GM19023 (cell line): ENCODE data around the gene SLC6A3.
"Not testable (repeated sequence)": the region's sequence is repeated elsewhere in the genome, so short reads cannot be mapped to it uniquely, and the experiment has no call there.

Experiments used
- ATAC-seq: cut with Tn5 transposase; IDR thresholded peaks from one replicate; pipeline ENCODE4 v1.9.1; 2021; ENCODE audit warnings: mild to moderate bottlenecking, moderate library complexity; ENCODE audit not compliant: unreplicated experiment

SLC6A3 gene

GRCh38 chr5:1376981-1377380, 68.3 kb downstream of the SLC6A3 start:
- ATAC-seq: no peak

GRCh38 chr5:1375871-1376810, 69.1 kb downstream of the SLC6A3 start:
- no peak for ATAC-seq

DNA sequence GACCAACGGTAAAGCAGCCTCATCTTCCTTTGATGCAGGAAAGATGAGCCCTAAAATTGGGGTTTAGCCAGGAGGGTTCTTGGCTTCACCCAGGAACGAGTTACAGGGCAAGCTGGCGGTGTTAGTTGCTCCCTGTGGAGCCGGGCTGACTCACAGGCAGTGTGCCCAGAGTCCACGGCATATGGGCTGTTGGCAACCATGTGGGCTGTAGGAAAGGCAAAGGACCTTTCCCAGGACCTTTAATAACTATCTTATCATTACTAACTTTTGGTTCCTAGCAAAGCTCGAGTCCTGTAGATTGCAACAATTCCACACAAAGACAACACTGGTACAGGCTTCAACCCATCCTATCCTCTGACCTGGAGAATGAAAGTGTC, 70.6 kb downstream of the SLC6A3 start:
- ATAC-seq: no peak

GRCh38 chr5:1374030-1374678, 71.1 kb downstream of the SLC6A3 start:
- ATAC-seq: no peak

- not testable (repeated sequence) for ATAC-seq
Observed at GRCh38 chr5:1371972-1372342, 73.3 kb downstream of the SLC6A3 start.

GRCh38 chr5:1371218-1371971, 73.8 kb downstream of the SLC6A3 start:
- ATAC-seq: no peak

DNA sequence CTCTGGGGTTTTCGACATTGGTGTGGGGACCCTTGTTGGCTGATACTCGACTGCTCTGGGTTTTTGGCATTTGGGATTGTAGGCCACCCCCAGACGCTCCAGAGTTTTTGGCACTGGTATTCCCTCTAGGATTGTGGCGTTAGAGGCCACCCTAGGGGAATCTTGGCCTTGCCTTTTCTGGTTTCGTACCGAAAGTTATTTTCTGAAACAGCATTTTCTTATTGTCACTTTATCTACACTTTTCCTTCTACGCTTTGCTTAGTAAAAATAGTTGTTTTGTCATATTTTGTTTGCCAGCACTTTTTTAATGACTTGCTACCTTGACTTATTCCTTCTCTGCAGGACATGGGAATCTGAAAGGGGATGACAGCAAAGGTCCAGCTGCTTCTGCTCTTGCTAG, 75.2 kb downstream of the SLC6A3 start:
- no peak for ATAC-seq

DNA sequence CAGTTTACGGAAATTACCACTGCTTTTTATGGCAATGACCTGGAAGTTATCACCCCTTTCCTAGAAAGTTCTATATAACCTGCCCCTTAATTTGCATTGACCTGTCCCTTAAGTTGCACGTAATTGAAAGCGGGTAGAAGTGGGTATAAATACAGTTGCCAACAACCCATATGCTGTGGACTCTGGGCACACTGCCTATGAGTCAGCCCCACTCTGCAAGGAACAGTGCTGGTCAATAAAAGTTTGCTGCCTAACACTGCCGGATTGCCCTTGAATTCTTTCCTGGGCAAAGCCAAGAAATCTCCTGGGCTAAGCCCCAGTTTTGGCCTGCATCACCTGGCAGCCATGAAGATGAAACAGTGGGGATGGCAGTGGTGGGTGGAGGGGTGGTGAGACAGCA, 76.5 kb downstream of the SLC6A3 start:
- ATAC-seq: no peak

DNA sequence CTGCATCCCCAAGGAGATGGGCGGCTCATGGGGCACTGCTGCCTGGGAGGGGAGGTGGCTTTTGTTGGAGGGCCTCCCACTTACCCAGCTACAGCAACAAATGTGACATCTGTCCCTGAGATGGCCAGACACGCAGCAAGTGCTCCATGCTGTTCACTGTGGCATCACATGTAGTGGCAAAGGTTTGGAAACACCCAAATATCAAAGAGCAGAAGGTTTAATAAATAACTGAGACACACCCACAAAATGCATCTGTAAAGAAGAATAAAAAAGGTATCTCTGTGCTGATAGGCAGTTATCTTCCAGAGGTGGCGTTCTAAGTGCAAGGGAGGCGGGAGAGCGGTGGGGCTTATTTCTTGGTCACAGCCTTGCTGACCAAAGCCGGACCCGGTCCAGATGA, 77.0 kb downstream of the SLC6A3 start:
- ATAC-seq: no peak

- no peak for ATAC-seq
Observed at GRCh38 chr5:1367149-1367548, 78.1 kb downstream of the SLC6A3 start.

GRCh38 chr5:1366514-1366913, 78.7 kb downstream of the SLC6A3 start:
- no peak for ATAC-seq

GRCh38 chr5:1364211-1364610, 81.0 kb downstream of the SLC6A3 start:
- ATAC-seq: no peak

- no peak for ATAC-seq
Observed at GRCh38 chr5:1363581-1363980, 81.7 kb downstream of the SLC6A3 start.

DNA sequence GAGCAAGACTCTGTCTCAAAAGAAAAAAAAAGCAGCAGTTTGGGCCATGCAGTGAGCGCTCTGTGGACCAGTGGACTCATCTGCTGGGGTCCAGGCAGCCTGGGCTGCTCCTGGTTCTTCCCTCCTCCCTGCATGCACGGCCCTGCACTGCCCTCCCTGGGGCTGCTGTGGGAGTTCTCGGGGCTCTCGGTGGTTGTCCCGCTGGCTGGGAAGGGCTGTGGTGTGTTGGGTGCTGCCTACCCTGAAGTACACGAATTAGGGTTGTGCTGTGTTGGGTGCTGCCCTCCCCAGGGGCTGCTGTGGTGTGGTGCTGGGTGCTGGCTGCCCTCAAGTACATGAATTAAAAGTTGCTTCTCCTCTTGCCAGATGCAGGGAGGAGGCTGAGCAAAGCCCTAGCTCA, 82.1 kb downstream of the SLC6A3 start:
- ATAC-seq: no peak

DNA sequence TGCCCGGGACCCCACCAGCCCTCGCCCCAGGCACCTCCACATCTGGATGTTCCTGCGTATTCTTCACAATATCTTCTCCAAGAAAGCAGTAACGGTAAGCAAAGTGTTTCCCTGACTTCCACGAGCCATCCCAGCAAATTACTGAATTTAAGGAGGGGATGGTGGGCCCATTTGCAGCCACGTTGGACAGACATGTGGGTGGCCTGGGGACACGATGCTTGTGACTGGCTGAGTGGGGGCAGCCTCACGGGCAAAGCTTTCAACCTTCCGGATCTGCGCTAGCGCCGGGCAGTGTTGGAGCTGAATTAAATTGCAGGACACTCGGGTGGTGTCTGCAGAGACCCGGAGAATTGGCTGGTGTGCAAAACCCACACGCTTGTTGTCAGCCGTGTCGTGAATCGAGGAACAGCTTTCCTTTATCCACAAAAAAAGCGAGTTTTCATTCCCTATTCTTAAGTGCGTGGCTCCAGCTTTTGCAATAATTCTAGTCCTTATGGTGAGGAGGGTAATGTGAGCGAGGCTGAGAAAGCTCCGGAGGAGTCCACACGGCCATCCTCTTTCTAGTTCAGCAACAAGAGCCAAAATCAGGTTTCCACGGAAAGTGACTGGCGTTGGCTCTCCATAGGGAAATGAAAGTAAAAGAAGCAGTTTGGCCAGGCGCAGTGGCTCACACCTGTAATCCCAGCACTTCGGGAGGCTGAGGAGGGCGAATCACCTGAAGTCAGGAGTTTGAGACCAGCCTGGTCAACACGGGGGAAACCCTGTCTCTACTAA, 82.8 kb downstream of the SLC6A3 start:
- no peak for ATAC-seq

GRCh38 chr5:1360861-1361260, 84.4 kb downstream of the SLC6A3 start:
- no peak for ATAC-seq

DNA sequence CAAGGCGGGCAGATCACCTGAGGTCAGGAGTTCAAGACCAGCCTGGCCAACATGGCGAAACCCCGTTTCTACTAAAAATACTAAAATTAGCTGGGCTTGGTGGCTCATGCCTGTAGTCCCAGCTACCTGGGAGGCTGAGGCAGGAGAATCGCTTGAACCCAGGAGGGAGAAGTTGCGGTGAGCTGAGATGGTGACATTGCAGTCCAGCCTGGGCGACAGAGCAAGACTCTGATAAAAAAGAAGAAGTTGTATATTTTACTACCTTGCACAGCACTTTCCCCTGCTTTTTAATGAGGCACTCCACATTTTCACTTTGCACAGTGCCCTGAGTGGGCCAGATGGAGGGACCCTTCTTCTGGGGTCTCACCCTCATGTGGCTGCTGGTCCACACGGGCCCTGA, 84.9 kb downstream of the SLC6A3 start:
- not testable (repeated sequence) for ATAC-seq

DNA sequence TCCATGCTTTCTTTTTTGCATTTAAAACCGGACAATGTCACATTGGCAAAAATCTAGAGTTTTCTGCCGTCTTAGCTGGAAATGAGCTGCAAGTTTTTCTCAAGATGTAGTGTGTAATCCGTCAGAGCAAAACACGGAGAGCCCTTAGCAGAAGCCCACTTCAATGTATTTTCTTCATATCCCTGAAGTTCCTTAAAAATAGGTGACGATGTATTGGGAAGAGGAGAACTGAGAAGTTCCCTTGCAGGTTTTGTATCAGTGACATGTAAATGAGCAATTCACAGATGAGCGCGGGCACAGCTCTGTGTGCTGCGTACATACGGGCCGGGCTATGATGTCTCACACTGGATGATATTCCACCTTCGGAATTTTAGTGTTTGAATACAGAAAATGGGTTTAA, 85.5 kb downstream of the SLC6A3 start:
- ATAC-seq: no peak

GRCh38 chr5:1359031-1359645, 86.1 kb downstream of the SLC6A3 start:
- ATAC-seq: no peak

GRCh38 chr5:1358726-1359025, 86.6 kb downstream of the SLC6A3 start:
- ATAC-seq: no peak
